Upper lobe of left lung (tissue), 6 donors: ENCODE data around the gene CCDC77. TPM values are rescaled to one million over a fixed set of nuclear protein-coding genes. Genes with fewer than 3 reads are reported as not detected.

ENCODE experiments used
- ATAC-seq, 2 donors: fragments of 200-7000 bp; cut with Tn5 transposase; one replicate each; pipeline ENCODE4 v1.9.1; 2022; ENCODE audit warnings: mild to moderate bottlenecking in 2 of 2, moderate library complexity in 2 of 2; ENCODE audit not compliant: low FRiP score in 2 of 2
- DNase-seq, 2 donors: peaks; one replicate each; pipeline ENCODE4 v3.0.0-alpha.2; 2019 to 2020
- H3K27ac ChIP-seq, 4 donors: fragments of 200-600 bp; sonication (generic); one replicate each; pipeline ENCODE4 v1.5.1; 2016 to 2019
- H3K27me3 ChIP-seq, 4 donors: fragments of 200-600 bp; sonication (generic); one replicate each; pipeline ENCODE4 v1.5.1; 2017 to 2019
- H3K36me3 ChIP-seq, 4 donors: fragments of 200-600 bp; sonication (generic); one replicate each; pipeline ENCODE4 v1.5.1; 2016 to 2019
- H3K4me1 ChIP-seq, 4 donors: fragments of 200-600 bp; sonication (generic); one replicate each; pipeline ENCODE4 v1.5.1; 2018 to 2019
- H3K4me3 ChIP-seq, 4 donors: fragments of 200-600 bp; sonication (generic); one replicate each; pipeline ENCODE4 v1.5.1; 2017 to 2019; ENCODE audit warnings: mild to moderate bottlenecking in 2 of 4, moderate library complexity in 1 of 4
- H3K9me3 ChIP-seq, 4 donors: fragments of 200-600 bp; sonication (generic); one replicate each; pipeline ENCODE4 v1.5.1; 2018 to 2019
- CTCF ChIP-seq, 6 experiments: fragments of 450-650 bp in 4 of 6; fragments of 200-600 bp in 2 of 6; sonication (generic) in 2 of 6; IDR thresholded peaks; one replicate each; pipeline ENCODE4 v1.5.1; 2016 to 2019; ENCODE audit warnings: antibody characterized with exemption in 6 of 6
- EP300 ChIP-seq, 4 donors: sonication (generic); formaldehyde crosslinking; IDR thresholded peaks; one replicate each; pipeline ENCODE4 v1.5.1; 2017; ENCODE audit warnings: antibody characterized with exemption in 4 of 4, control low read depth in 2 of 4
- POLR2A ChIP-seq, 4 donors: fragments of 450-650 bp; IDR thresholded peaks; one replicate each; pipeline ENCODE4 v1.5.1; 2016 to 2017; ENCODE audit warnings: antibody characterized with exemption in 4 of 4, mild to moderate bottlenecking in 2 of 4
- POLR2AphosphoS5 ChIP-seq, 2 donors: sonication (generic); formaldehyde crosslinking; IDR thresholded peaks; one replicate each; pipeline ENCODE4 v1.5.1; 2017; ENCODE audit warnings: antibody characterized with exemption in 2 of 2
- WGBS, 2 donors: methylation state at CpG; one replicate each; pipeline ENCODE4 v1.1.5; 2017 to 2018; 5-methylcytosine and 5-hydroxymethylcytosine counted together
- total RNA-seq, 6 donors: library from RNA; depleted of rRNA in 4 of 6; stranded (reverse); fragments of >200 nt in 4 of 6; gene quantifications; one replicate each; pipeline versions ENCODE4 v1.1.0 to v1.2.1, GENCODE V29; 2016 to 2021
- donor health status: DM: no; HTN: no; CAD: no; lungs with moderate emphysema.
- donor health status: DM: no; HTN: yes; CAD: no; lungs with severe emphysema.

CCDC77 gene
- total RNA-seq, 6 donors from 2014 or later = 6.5 to 25.1 (median 7.6) TPM

- TF ChIP-seq POLR2AphosphoS5 (IDR thresholded peaks at IDR 0.05) (no peak), EP300 (IDR thresholded peaks at IDR 0.05) (no peak), POLR2A (IDR thresholded peaks at IDR 0.05) (no peak), CTCF (IDR thresholded peaks at IDR 0.05) (no peak)
- no peaks in the 10 kb centered on the region for H3K36me3 ChIP-seq
- no peak for DNase-seq
- no peaks in the 10 kb centered on the region for H3K9me3 ChIP-seq
- H3K4me1 ChIP-seq = no peaks in the 10 kb centered on the region
- no peaks in the 10 kb centered on the region for H3K27me3 ChIP-seq
- no peak overlapping the region for H3K4me3 ChIP-seq
- H3K27ac ChIP-seq = no peak overlapping the region
- ATAC-seq = no peak
- 71 to 72% methylated on average over 11 of the region's 11 CpGs for WGBS, 2 donors
Observed at GRCh38 chr12:484096-484495, 82.7 kb downstream of the CCDC77 start.

GRCh38 chr12:490260-490659, 88.8 kb downstream of the CCDC77 start:
- Histone ChIP-seq H3K4me3 (no peak overlapping the region), H3K27me3 (no peaks in the 10 kb centered on the region), H3K36me3 (no peaks in the 10 kb centered on the region), H3K9me3 (peaks cover 0 to 7% (median 0%) of the 10 kb centered on the region in 4 donors), H3K4me1 (no peaks in the 10 kb centered on the region), H3K27ac (no peak overlapping the region)
- DNase-seq (no peak), ATAC-seq (no peak)
- TF ChIP-seq CTCF (IDR thresholded peaks at IDR 0.05) (no peak), POLR2AphosphoS5 (IDR thresholded peaks at IDR 0.05) (no peak), EP300 (IDR thresholded peaks at IDR 0.05) (no peak), POLR2A (IDR thresholded peaks at IDR 0.05) (no peak)

Other genes with a start within 250 kb of the CCDC77 start
- gene SLC6A12, start 187.5 kb upstream of the CCDC77 start, total RNA-seq = 10 to 100 TPM in 1 of 6 donors, 1 to 10 TPM in 5; 2.4 to 11.2 (median 7.0) TPM
- 1 to 10 TPM in 5 of 6 donors, not detected in 1; 1.6 to 2.3 (median 2.0) TPM for gene SLC6A13, start 138.8 kb upstream of the CCDC77 start, total RNA-seq
- 10 to 100 TPM; 51.2 to 79.6 (median 60.1) TPM for gene KDM5A, start 12.3 kb upstream of the CCDC77 start, total RNA-seq
- gene B4GALNT3, start 58.3 kb downstream of the CCDC77 start, total RNA-seq = 10 to 100 TPM; 22.2 to 36.0 (median 26.9) TPM